K562 (cell line): Measurements from ENCODE around the gene C16orf95.
"Not testable (repeated sequence)": the region's sequence is repeated elsewhere in the genome, so short reads cannot be mapped to it uniquely, and the experiment has no call there.

Experiments used
- CREB1 ChIP-seq, 2 experiments: sonication (generic) in 1 of 2; formaldehyde crosslinking in 1 of 2; IDR thresholded peaks; 2 replicates each; pipeline versions ENCODE4 v1.6.1 to v1.8.0; 2012 to 2022; ENCODE audit warnings: inconsistent platforms in 1 of 2, mild to moderate bottlenecking in 1 of 2, missing genetic modification reagents in 1 of 2, moderate library complexity in 1 of 2
- ZNF696 ChIP-seq: fragments of 250-450 bp; sonication (Bioruptor Pico); conservative IDR thresholded peaks from 2 replicates; pipeline ENCODE4 v1.4.0; 2020; ENCODE audit warnings: mild to moderate bottlenecking, moderate library complexity

- TF ChIP-seq CREB1 (IDR thresholded peaks at IDR 0.05); CREB1 (CRISPR knock-in tag; IDR thresholded peaks at IDR 0.05); ZNF696 (CRISPR knock-in tag): not testable (repeated sequence)
Observed at GRCh38 chr16:87339724-87340105, 22.5 kb upstream of the C16orf95 start.
